Heart left ventricle (tissue), 16 donors: Measurements from ENCODE around the gene CACNA2D1. TPM values are rescaled to one million over a fixed set of nuclear protein-coding genes. Genes with fewer than 3 reads are reported as not detected.

ENCODE experiments used
- ATAC-seq, 4 donors: fragments of 200-7000 bp; cut with Tn5 transposase; one replicate each; pipeline ENCODE4 v1.9.1; 2020 to 2022; ENCODE audit warnings: moderate library complexity in 4 of 4, mild to moderate bottlenecking in 3 of 4, moderate number of reproducible peaks in 1 of 4
- DNase-seq, 5 donors: peaks; one replicate each; pipeline ENCODE4 v3.0.0-alpha.2; 2020
- H3K27ac ChIP-seq, 12 donors: fragments of 200-600 bp; sonication (generic) in 4 of 12; one replicate each; pipeline versions ENCODE4 v1.5.0 to v1.8.0; 2016 to 2022; ENCODE audit warnings: mild to moderate bottlenecking in 2 of 12
- H3K27me3 ChIP-seq, 9 donors: fragments of 200-600 bp; sonication (generic) in 2 of 9; one replicate each; pipeline versions ENCODE4 v1.5.1 to v1.8.0; 2016 to 2022; ENCODE audit warnings: mild to moderate bottlenecking in 3 of 9
- H3K36me3 ChIP-seq, 9 donors: fragments of 200-600 bp; sonication (generic) in 2 of 9; one replicate each; pipeline versions ENCODE4 v1.5.0 to v1.8.0; 2018 to 2022; ENCODE audit warnings: mild to moderate bottlenecking in 2 of 9
- H3K4me1 ChIP-seq, 12 donors: fragments of 200-600 bp; sonication (generic) in 4 of 12; one replicate each; pipeline versions ENCODE4 v1.5.0 to v1.8.0; 2016 to 2022; ENCODE audit warnings: mild to moderate bottlenecking in 3 of 12
- H3K4me3 ChIP-seq, 12 donors: fragments of 200-600 bp; sonication (generic) in 4 of 12; one replicate each; pipeline versions ENCODE4 v1.5.0 to v1.8.0; 2017 to 2022; ENCODE audit warnings: mild to moderate bottlenecking in 9 of 12, moderate library complexity in 4 of 12
- H3K9me3 ChIP-seq, 12 donors: fragments of 200-600 bp; sonication (generic) in 4 of 12; one replicate each; pipeline versions ENCODE4 v1.5.0 to v1.8.0; 2016 to 2022; ENCODE audit warnings: mild to moderate bottlenecking in 1 of 12
- CTCF ChIP-seq, 12 donors: fragments of 200-600 bp; sonication (generic) in 4 of 12; IDR thresholded peaks; one replicate each; pipeline versions ENCODE4 v1.5.0 to v1.8.0; 2018 to 2022; ENCODE audit warnings: antibody characterized with exemption in 12 of 12, mild to moderate bottlenecking in 5 of 12
- POLR2A ChIP-seq, 2 donors: fragments of 450-650 bp; IDR thresholded peaks; one replicate each; pipeline ENCODE4 v1.6.1; 2017; ENCODE audit warnings: antibody characterized with exemption in 2 of 2, mild to moderate bottlenecking in 2 of 2, moderate library complexity in 2 of 2
- WGBS, 4 donors: extraction: QIAGEN DNeasy Blood & Tissue Kit in 2 of 4; methylation state at CpG; one replicate each; pipeline versions ENCODE4 v1.1.5 to v1.1.7; 2013 to 2018; 5-methylcytosine and 5-hydroxymethylcytosine counted together
- intact Hi-C, 10 donors: fragments of 100-400 bp; cut with DNase I; formaldehyde crosslinking; loops; one replicate each; pipeline versions ENCODE4 v1.11.1 to v1.14.2; 2022
- polyA plus RNA-seq, 2 donors: library from polyadenylated mRNA; stranded (reverse); fragments of 200-250 nt; gene quantifications; one replicate each; pipeline ENCODE4 v1.2.3, GENCODE V29; 2013
- total RNA-seq, 9 donors: library from RNA; depleted of rRNA in 2 of 9; stranded (reverse); fragments of >200 nt in 2 of 9; fragmentation: NEBNext Ultra II Directional in 3 of 9; extraction: Animal tissue kit (Norgen Biotek cat#: 25700) in 3 of 9; gene quantifications; one replicate each; pipeline versions ENCODE4 v1.1.0 to v1.2.4, GENCODE V29; 2016 to 2023
- donor health status: ischemic (EF 13 %, LVEDD 7.1; RV severe dilation, severe dysfunction).
- donor health status: healthy with polysubstance abuse.
- donor health status: DM: no; HTN: yes; CAD: no.
- donor health status: DM: no; HTN: no; CAD: no.
- donor health status: ischemic (EF 25% LVEDD 6.9; RV normal size, moderate dysfunction).
- donor health status: ischemic (EF 25% LVEDD 5.7; RV mildly dilated, moderate dysfunction).
- donor health status: healthy.
- donor health status: DM: yes; HTN: yes; CAD: no.
- donor health status: ischemic (EF 35%, LVEDD 5.7; RV mildly dilated, moderate dysfunction).
- donor health status: nonischemic (EF 11% LVEDD 7.7; RV severe dilation, severe dysfunction).
- donor health status: DM: yes; HTN: yes; CAD: no.
- donor health status: PGD.
- donor health status: ischemic (EF 29% LVEDD 5.4; RV normal size, mild dysfunction).
- donor health status: nonischemic (EF 23%, LVEDD 6.1; RV moderate dilation, normal function).

CACNA2D1 gene
- total and polyA plus RNA-seq, 11 donors: 13.5 to 122 (median 55.5) TPM

GRCh38 chr7:82331234-82331633 is 112.3 kb downstream of the CACNA2D1 start:
- H3K4me1 ChIP-seq: peaks cover 0 to 4% (median 0%) of the 10 kb centered on the region in 12 donors
- H3K4me3 ChIP-seq: no peak overlapping the region
- intact Hi-C loops: loop anchor here in 1 of 10 donors (10.0 kb wide), 1 partner anchor 56 kb away; no protein-coding TSS in a partner anchor
- peaks cover 0 to 9% (median 0%) of the 10 kb centered on the region in 9 donors for H3K36me3 ChIP-seq
- no peaks in the 10 kb centered on the region for H3K9me3 ChIP-seq
- H3K27me3 ChIP-seq: no peaks in the 10 kb centered on the region
- H3K27ac ChIP-seq: no peak overlapping the region
- ATAC-seq (no peak), DNase-seq (no peak)
- TF ChIP-seq POLR2A (IDR thresholded peaks at IDR 0.05) (no peak), CTCF (IDR thresholded peaks at IDR 0.05) (no peak)

GRCh38 chr7:82330706-82331215 is 112.8 kb downstream of the CACNA2D1 start:
- H3K9me3 ChIP-seq: no peaks in the 10 kb centered on the region
- ATAC-seq (no peak), DNase-seq (no peak)
- intact Hi-C loops: loop anchor here in 1 of 10 donors (10.0 kb wide), 1 partner anchor 56 kb away; no protein-coding TSS in a partner anchor
- H3K36me3 ChIP-seq: peaks cover 0 to 9% (median 0%) of the 10 kb centered on the region in 9 donors
- TF ChIP-seq POLR2A (IDR thresholded peaks at IDR 0.05) (no peak), CTCF (IDR thresholded peaks at IDR 0.05) (no peak)
- H3K27ac ChIP-seq: no peak overlapping the region
- no peak overlapping the region for H3K4me3 ChIP-seq
- peaks cover 0 to 3% (median 0%) of the 10 kb centered on the region in 12 donors for H3K4me1 ChIP-seq
- 82 to 91% (median 89%) methylated on average over 2 of the region's 2 CpGs for WGBS, 4 donors
- no peaks in the 10 kb centered on the region for H3K27me3 ChIP-seq

- intact Hi-C loops: no loop called here
- Histone ChIP-seq H3K9me3 (no peaks in the 10 kb centered on the region), H3K27me3 (no peaks in the 10 kb centered on the region), H3K4me3 (no peak overlapping the region), H3K4me1 (peaks cover 0 to 3% (median 0%) of the 10 kb centered on the region in 12 donors), H3K36me3 (no peaks in the 10 kb centered on the region), H3K27ac (no peak overlapping the region)
- 43 to 87% (median 71%) methylated on average over 3 of the region's 3 CpGs for WGBS, 4 donors
- no peak for ATAC-seq
- DNase-seq: no peak
- TF ChIP-seq POLR2A (IDR thresholded peaks at IDR 0.05): no peak
- TF ChIP-seq CTCF (IDR thresholded peaks at IDR 0.05): no peak
Observed at GRCh38 chr7:82327898-82328297, 115.7 kb downstream of the CACNA2D1 start.

GRCh38 chr7:82325416-82325815 is 118.2 kb downstream of the CACNA2D1 start:
- TF ChIP-seq POLR2A (IDR thresholded peaks at IDR 0.05): no peak
- TF ChIP-seq CTCF (IDR thresholded peaks at IDR 0.05): no peak
- DNase-seq: no peak
- Histone ChIP-seq H3K27me3 (no peaks in the 10 kb centered on the region), H3K36me3 (no peaks in the 10 kb centered on the region), H3K4me3 (no peak overlapping the region), H3K9me3 (no peaks in the 10 kb centered on the region), H3K4me1 (peaks cover 0 to 2% (median 0%) of the 10 kb centered on the region in 12 donors), H3K27ac (no peak overlapping the region)
- intact Hi-C loops: no loop called here
- 84 to 90% (median 87%) methylated on average over 2 of the region's 2 CpGs for WGBS, 4 donors
- ATAC-seq: no peak
